GM23338 (cell line): ENCODE results near the gene S100A12. TPM values are rescaled to one million over a fixed set of nuclear protein-coding genes. Genes with fewer than 3 reads are reported as not detected.

Experiments
- STAT1 ChIP-seq: IDR thresholded peaks from one replicate; pipeline ENCODE4 v1.6.1; 2016; ENCODE audit warnings: antibody characterized with exemption; ENCODE audit not compliant: unreplicated experiment
- ZNF462 ChIP-seq: fragments of 250-450 bp; sonication (Bioruptor Pico); IDR thresholded peaks from 2 replicates; pipeline ENCODE4 v1.5.0; 2020; ENCODE audit warnings: mild to moderate bottlenecking, moderate library complexity
- polyA plus RNA-seq: library from polyadenylated mRNA; unstranded; fragments of >200 nt; fragmentation: Nextera tagmentation; extraction: Ambion mirVana; gene quantifications from 2 replicates; pipeline ENCODE4 v1.2.1, GENCODE V29; 2016
- small RNA-seq: library from RNA; depleted of rRNA; stranded (forward); fragments of <200 nt; gene quantifications from one replicate; pipeline ENCODE3, GENCODE V24; 2014; ENCODE audit warnings: low replicate concordance
- total RNA-seq: library from RNA; depleted of rRNA; stranded (reverse); fragments of >200 nt; shearing (Covaris generic); gene quantifications from 2 replicates; pipeline ENCODE4 v1.2.3, GENCODE V29; 2014; rRNA removed

S100A12 gene
- total and polyA plus RNA-seq, 2 experiments from 2014 or later = not detected

DNA sequence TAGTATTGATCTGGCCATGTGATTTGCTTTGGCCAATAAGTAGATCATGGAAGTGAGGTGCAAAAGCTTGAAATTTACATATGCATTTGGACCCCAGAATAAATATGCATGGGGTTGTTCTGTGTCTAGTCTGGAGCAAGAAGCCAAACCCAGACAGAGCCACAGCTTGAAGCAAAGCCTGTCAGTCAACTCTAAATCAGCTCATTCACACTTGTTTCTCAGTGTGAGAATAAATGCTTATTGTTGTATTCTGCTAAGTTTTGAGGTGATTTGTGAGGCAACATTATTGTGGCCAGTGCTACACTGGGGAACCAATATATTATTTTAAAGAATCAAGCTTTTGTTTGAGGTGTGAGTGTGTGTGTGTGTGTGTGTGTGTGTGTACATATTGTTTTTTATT lies 50.5 kb downstream of the S100A12 start (continued):
- TF ChIP-seq ZNF462 (CRISPR knock-in tag) (no peak), STAT1 (no peak)

Small RNA genes lying within 50 kb of the gene (small RNA-seq; reads per million reads assigned to genes)
- gene RNU6-160P = not detected
- not detected for gene S100A15A

Other genes with a start within 250 kb of the S100A12 start
- gene SPRR2G, start 224.7 kb downstream of the S100A12 start, total RNA-seq = not detected in 2 replicates
- gene SPRR2G, start 224.7 kb downstream of the S100A12 start, polyA plus RNA-seq = not detected in 2 replicates
- not detected in 2 replicates for gene LELP1, start 172.2 kb downstream of the S100A12 start, total RNA-seq
- not detected in 2 replicates for gene LELP1, start 172.2 kb downstream of the S100A12 start, polyA plus RNA-seq
- gene PRR9, start 158.0 kb downstream of the S100A12 start, total RNA-seq = not detected in 2 replicates
- not detected in 2 replicates for gene PRR9, start 158.0 kb downstream of the S100A12 start, polyA plus RNA-seq
- not detected in 2 replicates for gene LORICRIN, start 115.9 kb downstream of the S100A12 start, total RNA-seq
- 0.23 and 0.24 TPM in 2 replicates for gene LORICRIN, start 115.9 kb downstream of the S100A12 start, polyA plus RNA-seq
- not detected in 2 replicates for gene PGLYRP3, start 62.7 kb downstream of the S100A12 start, total RNA-seq
- not detected in 2 replicates for gene PGLYRP3, start 62.7 kb downstream of the S100A12 start, polyA plus RNA-seq
- gene PGLYRP4, start 26.8 kb downstream of the S100A12 start, total RNA-seq = not detected in 2 replicates
- gene PGLYRP4, start 26.8 kb downstream of the S100A12 start, polyA plus RNA-seq = not detected in 2 replicates
- not detected in 2 replicates for gene S100A9, start 17.8 kb downstream of the S100A12 start, total RNA-seq
- gene S100A9, start 17.8 kb downstream of the S100A12 start, polyA plus RNA-seq = not detected in 2 replicates
- not detected in 2 replicates for gene S100A8, start 15.5 kb upstream of the S100A12 start, total RNA-seq
- gene S100A8, start 15.5 kb upstream of the S100A12 start, polyA plus RNA-seq = not detected in 2 replicates
- not detected in 2 replicates for gene S100A7A, start 40.9 kb upstream of the S100A12 start, total RNA-seq
- gene S100A7A, start 40.9 kb upstream of the S100A12 start, polyA plus RNA-seq = not detected in 2 replicates
- gene S100A7, start 85.0 kb upstream of the S100A12 start, total RNA-seq = not detected in 2 replicates
- not detected in 2 replicates for gene S100A7, start 85.0 kb upstream of the S100A12 start, polyA plus RNA-seq
- gene S100A6, start 160.4 kb upstream of the S100A12 start, total RNA-seq = 7.3 and 9.4 TPM in 2 replicates
- gene S100A6, start 160.4 kb upstream of the S100A12 start, polyA plus RNA-seq = 77.5 and 98.0 TPM in 2 replicates
- not detected in 2 replicates for gene S100A5, start 165.3 kb upstream of the S100A12 start, total RNA-seq
- gene S100A5, start 165.3 kb upstream of the S100A12 start, polyA plus RNA-seq = 0.47 TPM in 1 of 2 replicates, not detected in the other
- 8.2 and 14.2 TPM in 2 replicates for gene S100A4, start 170.2 kb upstream of the S100A12 start, total RNA-seq
- 34.6 and 36.0 TPM in 2 replicates for gene S100A4, start 170.2 kb upstream of the S100A12 start, polyA plus RNA-seq
- not detected in 2 replicates for gene S100A3, start 173.6 kb upstream of the S100A12 start, total RNA-seq
- not detected in 2 replicates for gene S100A3, start 173.6 kb upstream of the S100A12 start, polyA plus RNA-seq
- 0.66 TPM in 1 of 2 replicates, not detected in the other for gene S100A2, start 190.2 kb upstream of the S100A12 start, total RNA-seq
- 0.89 and 1.1 TPM in 2 replicates for gene S100A2, start 190.2 kb upstream of the S100A12 start, polyA plus RNA-seq
- gene S100A16, start 237.5 kb upstream of the S100A12 start, total RNA-seq = 10.6 and 20.4 TPM in 2 replicates
- gene S100A16, start 237.5 kb upstream of the S100A12 start, polyA plus RNA-seq = 10.5 and 13.0 TPM in 2 replicates
- 0.28 TPM in 1 of 2 replicates, not detected in the other for gene S100A14, start 240.7 kb upstream of the S100A12 start, total RNA-seq
- 0.53 and 0.64 TPM in 2 replicates for gene S100A14, start 240.7 kb upstream of the S100A12 start, polyA plus RNA-seq